NCI-H2081 treated with DMSO at 0.1 percent for 48 hours (cell line): ENCODE results near the gene PLEKHB2.
"Not testable (repeated sequence)": the region's sequence is repeated elsewhere in the genome, so short reads cannot be mapped to it uniquely, and the experiment has no call there.

Source experiments
- DNase-seq: peaks from one replicate; lab custom pipeline; 2025; lab: John Stamatoyannopoulos, UW

The PLEKHB2 gene

GRCh38 chr2:131093696-131094462, 11.3 kb upstream of the PLEKHB2 start:
- DNase-seq: no peak

- DNase-seq: no peak
Observed at GRCh38 chr2:131094463-131095281, 10.5 kb upstream of the PLEKHB2 start.

GRCh38 chr2:131103165-131103564, 2.0 kb upstream of the PLEKHB2 start:
- no peak for DNase-seq

GRCh38 chr2:131104487-131105155, 515 bp upstream of the PLEKHB2 start:
- peak; percentile 55 for DNase-seq

GRCh38 chr2:131105950-131106801, 1.0 kb downstream of the PLEKHB2 start:
- DNase-seq: no peak

- DNase-seq: no peak
Observed at GRCh38 chr2:131112529-131112928, 7.4 kb downstream of the PLEKHB2 start.

- no peak for DNase-seq
Observed at GRCh38 chr2:131113566-131114227, 8.6 kb downstream of the PLEKHB2 start.

GRCh38 chr2:131114950-131115349, 9.8 kb downstream of the PLEKHB2 start:
- not testable (repeated sequence) for DNase-seq

- no peak for DNase-seq
Observed at GRCh38 chr2:131115752-131116151, 10.6 kb downstream of the PLEKHB2 start.

GRCh38 chr2:131120815-131121317, 15.7 kb downstream of the PLEKHB2 start:
- no peak for DNase-seq

- no peak for DNase-seq
Observed at GRCh38 chr2:131121464-131121863, 16.3 kb downstream of the PLEKHB2 start.

GRCh38 chr2:131122496-131122895, 17.4 kb downstream of the PLEKHB2 start:
- DNase-seq: no peak

- no peak for DNase-seq
Observed at GRCh38 chr2:131123192-131123591, 18.1 kb downstream of the PLEKHB2 start.

- peak; percentile 40 for DNase-seq
Observed at GRCh38 chr2:131125195-131125757, 20.1 kb downstream of the PLEKHB2 start.

GRCh38 chr2:131126436-131126835, 21.3 kb downstream of the PLEKHB2 start:
- DNase-seq: no peak

GRCh38 chr2:131127076-131127475, 21.9 kb downstream of the PLEKHB2 start:
- DNase-seq: no peak

- no peak for DNase-seq
Observed at GRCh38 chr2:131127981-131128380, 22.8 kb downstream of the PLEKHB2 start.

GRCh38 chr2:131130298-131130596, 25.1 kb downstream of the PLEKHB2 start:
- no peak for DNase-seq

GRCh38 chr2:131132729-131133128, 27.6 kb downstream of the PLEKHB2 start:
- no peak for DNase-seq

GRCh38 chr2:131140581-131140980, 35.4 kb downstream of the PLEKHB2 start:
- no peak for DNase-seq

- DNase-seq: no peak
Observed at GRCh38 chr2:131142849-131143248, 37.7 kb downstream of the PLEKHB2 start.
